OCI-LY1 (cell line): Measurements from ENCODE around the gene FAM168A.

ENCODE experiments used
- H2AFZ ChIP-seq: fragments of 200-600 bp; sonication (generic), shearing (Covaris generic); 2 replicates; pipeline ENCODE4 v1.6.0; 2014; ENCODE audit warnings: antibody characterized with exemption, mild to moderate bottlenecking, low read length
- H3F3A ChIP-seq: fragments of 200-600 bp; sonication (generic), shearing (Covaris generic); 2 replicates; pipeline ENCODE4 v1.6.0; 2014; ENCODE audit warnings: mild to moderate bottlenecking, antibody characterized with exemption, low read length, moderate library complexity; ENCODE audit not compliant: insufficient read depth
- H3K27ac ChIP-seq: fragments of 200-600 bp; sonication (generic); 2 replicates; pipeline ENCODE4 v1.5.1; 2014; ENCODE audit warnings: low read length, mixed run types, mild to moderate bottlenecking, low read depth; ENCODE audit not compliant: poor library complexity, severe bottlenecking
- H3K27me3 ChIP-seq: fragments of 200-600 bp; sonication (generic); 2 replicates; pipeline ENCODE4 v1.6.0; 2014; ENCODE audit warnings: antibody characterized with exemption, mild to moderate bottlenecking, low read length, moderate library complexity; ENCODE audit not compliant: insufficient read depth
- H3K36me3 ChIP-seq: fragments of 200-600 bp; sonication (generic); 2 replicates; pipeline ENCODE4 v1.6.1; 2014; ENCODE audit warnings: mild to moderate bottlenecking, antibody characterized with exemption, low read length, moderate library complexity, mixed read lengths; ENCODE audit not compliant: insufficient read depth
- H3K4me1 ChIP-seq: fragments of 200-600 bp; sonication (generic); 2 replicates; pipeline ENCODE4 v1.5.1; 2014; ENCODE audit warnings: mild to moderate bottlenecking, low read length, moderate library complexity; ENCODE audit not compliant: insufficient read depth, severe bottlenecking
- H3K4me2 ChIP-seq: fragments of 200-600 bp; sonication (generic), shearing (Covaris generic); 2 replicates; pipeline ENCODE4 v1.6.1; 2014; ENCODE audit warnings: low read length
- H3K4me3 ChIP-seq: fragments of 200-600 bp; sonication (generic); 2 replicates; pipeline ENCODE4 v1.5.1; 2014; ENCODE audit warnings: low read length, low read depth, mild to moderate bottlenecking, mixed read lengths; ENCODE audit not compliant: poor library complexity, severe bottlenecking
- H3K79me2 ChIP-seq: fragments of 200-600 bp; shearing (Covaris generic); 2 replicates; pipeline ENCODE4 v1.6.1; 2016; ENCODE audit warnings: mixed run types, low read length, mixed read lengths; ENCODE audit not compliant: insufficient read depth
- H3K9ac ChIP-seq: fragments of 200-600 bp; sonication (generic), shearing (Covaris generic); 2 replicates; pipeline ENCODE4 v1.6.1; 2014; ENCODE audit warnings: mild to moderate bottlenecking, low read length, mixed read lengths
- H3K9me2 ChIP-seq: fragments of 200-600 bp; sonication (generic), shearing (Covaris generic); 2 replicates; pipeline ENCODE4 v1.6.1; 2014; ENCODE audit warnings: low read depth, mild to moderate bottlenecking, low read length, mixed read lengths
- H3K9me3 ChIP-seq: fragments of 200-600 bp; shearing (Covaris generic); 2 replicates; pipeline ENCODE4 v1.6.1; 2014; ENCODE audit warnings: low read length, mixed read lengths
- H4K20me1 ChIP-seq: fragments of 200-600 bp; sonication (generic), shearing (Covaris generic); 2 replicates; pipeline ENCODE4 v1.6.0; 2016; ENCODE audit warnings: mild to moderate bottlenecking, low read length; ENCODE audit not compliant: insufficient read depth
- EZH2 ChIP-seq: fragments of 200-600 bp; sonication (generic), shearing (Covaris generic); IDR thresholded peaks from 2 replicates; pipeline ENCODE4 v1.8.0; 2017; ENCODE audit warnings: borderline replicate concordance, mixed run types, mild to moderate bottlenecking, antibody characterized with exemption, low read length, moderate library complexity, mixed read lengths
- TF ChIP-seq, protein P1 (sequence below): fragments of 200-600 bp; sonication (generic), shearing (Covaris generic); IDR thresholded peaks from 2 replicates; pipeline ENCODE4 v1.5.1; 2017; ENCODE audit warnings: mild to moderate bottlenecking, antibody characterized with exemption, low read length, moderate library complexity, mixed read lengths

FAM168A gene

DNA sequence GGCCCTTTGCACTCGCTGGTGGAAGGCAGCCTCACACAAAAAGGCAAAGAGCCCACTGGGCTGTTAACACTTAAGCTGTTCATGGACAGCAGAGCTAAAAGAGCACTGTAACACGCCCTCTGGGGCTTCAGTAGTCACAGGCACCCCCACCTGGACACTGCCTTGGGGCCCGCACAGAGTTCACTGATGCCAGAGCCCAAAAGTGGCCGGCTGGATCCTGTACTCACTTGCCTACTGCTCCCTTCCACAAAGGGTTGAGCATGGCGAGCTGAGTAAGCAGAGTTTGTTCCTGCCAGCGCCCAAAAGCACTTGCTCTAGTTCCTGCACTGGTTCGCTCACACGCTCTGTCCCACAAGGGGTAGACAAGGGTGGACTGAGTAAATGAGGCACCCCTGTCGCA is 142.9 kb downstream of the FAM168A start:
- H3K36me3 ChIP-seq: no peaks in the 10 kb centered on the region
- no peaks in the 10 kb centered on the region for H3K79me2 ChIP-seq
- H2AFZ ChIP-seq: no peak overlapping the region
- no peaks in the 10 kb centered on the region for H3K27me3 ChIP-seq
- no peak overlapping the region for H3K4me3 ChIP-seq
- no peaks in the 10 kb centered on the region for H3F3A ChIP-seq
- H3K27ac ChIP-seq: no peak overlapping the region
- H3K9me2 ChIP-seq: no peaks in the 10 kb centered on the region
- H3K9me3 ChIP-seq: no peaks in the 10 kb centered on the region
- TF ChIP-seq EZH2: no peak
- TF ChIP-seq, protein P1, sequence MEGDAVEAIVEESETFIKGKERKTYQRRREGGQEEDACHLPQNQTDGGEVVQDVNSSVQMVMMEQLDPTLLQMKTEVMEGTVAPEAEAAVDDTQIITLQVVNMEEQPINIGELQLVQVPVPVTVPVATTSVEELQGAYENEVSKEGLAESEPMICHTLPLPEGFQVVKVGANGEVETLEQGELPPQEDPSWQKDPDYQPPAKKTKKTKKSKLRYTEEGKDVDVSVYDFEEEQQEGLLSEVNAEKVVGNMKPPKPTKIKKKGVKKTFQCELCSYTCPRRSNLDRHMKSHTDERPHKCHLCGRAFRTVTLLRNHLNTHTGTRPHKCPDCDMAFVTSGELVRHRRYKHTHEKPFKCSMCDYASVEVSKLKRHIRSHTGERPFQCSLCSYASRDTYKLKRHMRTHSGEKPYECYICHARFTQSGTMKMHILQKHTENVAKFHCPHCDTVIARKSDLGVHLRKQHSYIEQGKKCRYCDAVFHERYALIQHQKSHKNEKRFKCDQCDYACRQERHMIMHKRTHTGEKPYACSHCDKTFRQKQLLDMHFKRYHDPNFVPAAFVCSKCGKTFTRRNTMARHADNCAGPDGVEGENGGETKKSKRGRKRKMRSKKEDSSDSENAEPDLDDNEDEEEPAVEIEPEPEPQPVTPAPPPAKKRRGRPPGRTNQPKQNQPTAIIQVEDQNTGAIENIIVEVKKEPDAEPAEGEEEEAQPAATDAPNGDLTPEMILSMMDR: no peak
- H3K9ac ChIP-seq: no peak overlapping the region
- H4K20me1 ChIP-seq: no peaks in the 10 kb centered on the region
- no peak overlapping the region for H3K4me2 ChIP-seq
- no peaks in the 10 kb centered on the region for H3K4me1 ChIP-seq

DNA sequence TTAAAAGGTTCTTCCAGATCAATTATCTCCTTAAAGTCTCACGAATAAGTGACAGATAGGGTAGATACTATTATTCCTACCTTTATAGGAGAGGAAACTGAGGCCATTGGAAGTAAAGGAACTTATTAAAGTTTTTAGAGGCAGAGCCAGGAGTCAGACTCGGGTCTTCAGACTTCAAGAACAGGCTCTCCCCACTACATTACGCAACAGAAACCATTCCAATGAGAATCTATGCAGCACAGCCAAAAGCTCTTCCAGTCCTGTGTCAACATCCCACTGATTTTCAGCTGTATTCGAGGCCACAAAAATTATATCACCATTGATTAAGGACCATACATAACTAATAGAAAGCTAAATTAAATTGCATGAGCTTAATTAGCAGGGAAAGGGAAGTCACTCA is 144.3 kb downstream of the FAM168A start:
- no peaks in the 10 kb centered on the region for H3K36me3 ChIP-seq
- H2AFZ ChIP-seq: no peak overlapping the region
- no peaks in the 10 kb centered on the region for H3K27me3 ChIP-seq
- TF ChIP-seq, protein P1: no peak
- no peak for TF ChIP-seq EZH2
- H3K4me3 ChIP-seq: no peak overlapping the region
- no peaks in the 10 kb centered on the region for H4K20me1 ChIP-seq
- no peaks in the 10 kb centered on the region for H3K9me2 ChIP-seq
- H3F3A ChIP-seq: no peaks in the 10 kb centered on the region
- H3K4me1 ChIP-seq: no peaks in the 10 kb centered on the region
- no peak overlapping the region for H3K4me2 ChIP-seq
- no peak overlapping the region for H3K9ac ChIP-seq
- H3K9me3 ChIP-seq: no peaks in the 10 kb centered on the region
- no peak overlapping the region for H3K27ac ChIP-seq
- no peaks in the 10 kb centered on the region for H3K79me2 ChIP-seq

DNA sequence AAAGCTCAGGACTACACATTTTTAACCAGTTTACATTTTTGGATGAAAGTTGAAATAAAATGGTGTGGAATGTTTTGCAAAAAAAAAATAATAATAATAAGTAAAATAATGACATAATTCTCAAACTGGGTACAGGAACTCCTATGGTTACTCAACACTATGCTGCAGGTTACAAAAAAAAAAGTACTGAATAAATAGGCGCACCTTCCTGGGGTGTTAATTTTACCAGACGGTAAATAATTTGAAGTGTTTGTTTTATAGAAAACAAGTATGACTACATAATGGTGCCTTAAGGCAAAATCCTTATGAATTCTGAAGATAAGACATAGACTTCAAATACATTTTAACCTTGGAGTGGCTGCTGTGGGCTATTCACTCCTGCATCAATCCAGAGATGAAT is 145.2 kb downstream of the FAM168A start:
- no peaks in the 10 kb centered on the region for H3K9me3 ChIP-seq

More for the DNA sequence above, 145.2 kb downstream of the FAM168A start:
- Histone ChIP-seq H3K79me2 (no peaks in the 10 kb centered on the region), H3K4me2 (no peak overlapping the region), H3K27me3 (no peaks in the 10 kb centered on the region), H3K4me1 (no peaks in the 10 kb centered on the region), H3K9me2 (no peaks in the 10 kb centered on the region), H3K4me3 (no peak overlapping the region), H3F3A (no peaks in the 10 kb centered on the region), H2AFZ (no peak overlapping the region), H3K9ac (no peak overlapping the region), H4K20me1 (no peaks in the 10 kb centered on the region), H3K36me3 (no peaks in the 10 kb centered on the region), H3K27ac (no peak overlapping the region)
- TF ChIP-seq, protein P1: no peak
- no peak for TF ChIP-seq EZH2
